Umbilical cord (tissue), 2 donors: Measurements from ENCODE around the gene MTMR11. TPM values are rescaled to one million over a fixed set of nuclear protein-coding genes. Genes with fewer than 3 reads are reported as not detected.
"Not testable (repeated sequence)": the region's sequence is repeated elsewhere in the genome, so short reads cannot be mapped to it uniquely, and the experiment has no call there.

Experiments used
- DNase-seq: peaks from one replicate; pipeline ENCODE4 v3.0.0-alpha.2; 2015; ENCODE audit warnings: low spot score
- total RNA-seq: library from RNA; depleted of rRNA; stranded (reverse); fragments of >200 nt; gene quantifications from one replicate; pipeline ENCODE4 v1.2.3, GENCODE V29; 2014; ENCODE audit warnings: low replicate concordance; ENCODE audit not compliant: insufficient read depth

The MTMR11 gene
- total RNA-seq, 1 donor from 2014 or later = 14.2 TPM

- peak; percentile 97 for DNase-seq
Measured at GRCh38 chr1:149899460-149900284, 37.0 kb downstream of the MTMR11 start, which contains the start of gene BOLA1. Gene BOLA1, plus strand, starts transcription at chr1:149899568. Its CDS starts 492 bp downstream, at chr1:149900060.

- DNase-seq = no peak
Measured at GRCh38 chr1:149896575-149896974, 40.1 kb downstream of the MTMR11 start.

- DNase-seq = no peak
Measured at GRCh38 chr1:149888999-149889289, 47.7 kb downstream of the MTMR11 start.

GRCh38 chr1:149888247-149888998 lies 48.3 kb downstream of the MTMR11 start:
- peak; percentile 94 for DNase-seq

GRCh38 chr1:149887456-149888246 lies 49.0 kb downstream of the MTMR11 start:
- DNase-seq = peak; percentile 99

GRCh38 chr1:149887196-149887455 lies 49.6 kb downstream of the MTMR11 start:
- DNase-seq = not testable (repeated sequence)

GRCh38 chr1:149886396-149887195 lies 50.1 kb downstream of the MTMR11 start:
- DNase-seq = peak; percentile 99

- not testable (repeated sequence) for DNase-seq
Measured at GRCh38 chr1:149886121-149886395, 50.6 kb downstream of the MTMR11 start.

- DNase-seq = peak; percentile 89
Measured at GRCh38 chr1:149885339-149886120, 51.1 kb downstream of the MTMR11 start.

- DNase-seq = peak; percentile 60
Measured at GRCh38 chr1:149884433-149885338, 52.0 kb downstream of the MTMR11 start.

GRCh38 chr1:149883598-149884247 lies 53.0 kb downstream of the MTMR11 start:
- no peak for DNase-seq

- DNase-seq = no peak
Measured at GRCh38 chr1:149881876-149882275, 54.8 kb downstream of the MTMR11 start.

- no peak for DNase-seq
Measured at GRCh38 chr1:149879556-149879955, 57.1 kb downstream of the MTMR11 start.

Other genes starting within 250 kb of the MTMR11 start
- 23.8 TPM for gene FCGR1A, start 154.2 kb downstream of the MTMR11 start, total RNA-seq
- 26.2 TPM for gene BOLA1, start 37.3 kb downstream of the MTMR11 start, total RNA-seq
- gene SV2A, start 19.0 kb downstream of the MTMR11 start, total RNA-seq = 3.6 TPM
- gene SF3B4, start 9.1 kb downstream of the MTMR11 start, total RNA-seq = 3.1 TPM
- gene OTUD7B, start 73.8 kb upstream of the MTMR11 start, total RNA-seq = 16.4 TPM
- 43.6 TPM for gene VPS45, start 130.9 kb upstream of the MTMR11 start, total RNA-seq
- gene PLEKHO1, start 213.0 kb upstream of the MTMR11 start, total RNA-seq = 84.7 TPM